GM23248 (cell line): ENCODE measurements around the gene PBOV1. TPM values are rescaled to one million over a fixed set of nuclear protein-coding genes. Genes with fewer than 3 reads are reported as not detected.

ENCODE experiments used
- DNase-seq: peaks from one replicate; pipeline ENCODE4 v3.0.0-alpha.2; 2015
- H2AFZ ChIP-seq: fragments of 200-600 bp; sonication (generic); 2 replicates; pipeline ENCODE4 v1.6.1; 2016; ENCODE audit warnings: antibody characterized with exemption
- H3F3A ChIP-seq: fragments of 200-600 bp; sonication (generic); 2 replicates; pipeline ENCODE4 v1.6.1; 2016; ENCODE audit warnings: mild to moderate bottlenecking, antibody characterized with exemption, mixed run types; ENCODE audit not compliant: insufficient read depth
- H3K27ac ChIP-seq: fragments of 200-600 bp; sonication (generic); 2 replicates; pipeline ENCODE4 v1.5.1; 2016; ENCODE audit warnings: mild to moderate bottlenecking
- H3K27me3 ChIP-seq: fragments of 200-600 bp; sonication (generic); replicated peaks from 2 replicates; pipeline ENCODE4 v1.6.1; 2016; ENCODE audit warnings: mild to moderate bottlenecking; ENCODE audit not compliant: insufficient read depth
- H3K36me3 ChIP-seq: fragments of 200-600 bp; sonication (generic); 2 replicates; pipeline ENCODE4 v1.6.1; 2016; ENCODE audit warnings: low read depth, mild to moderate bottlenecking
- H3K4me1 ChIP-seq: fragments of 200-600 bp; sonication (generic); 2 replicates; pipeline ENCODE4 v1.6.1; 2016; ENCODE audit warnings: mild to moderate bottlenecking; ENCODE audit not compliant: insufficient read depth
- H3K4me2 ChIP-seq: fragments of 200-600 bp; sonication (generic); one replicate; pipeline ENCODE4 v1.6.1; 2016; ENCODE audit warnings: mild to moderate bottlenecking; ENCODE audit not compliant: unreplicated experiment
- H3K4me3 ChIP-seq: fragments of 200-600 bp; sonication (generic); 2 replicates; pipeline ENCODE4 v1.5.1; 2016; ENCODE audit warnings: mild to moderate bottlenecking
- H3K79me2 ChIP-seq: fragments of 200-600 bp; sonication (generic); 2 replicates; pipeline ENCODE4 v1.6.1; 2016; ENCODE audit warnings: mild to moderate bottlenecking; ENCODE audit not compliant: insufficient read depth
- H3K9ac ChIP-seq: fragments of 200-600 bp; sonication (generic); 2 replicates; pipeline ENCODE4 v1.6.1; 2016; ENCODE audit warnings: mild to moderate bottlenecking
- H3K9me2 ChIP-seq: fragments of 200-600 bp; sonication (generic); 2 replicates; pipeline ENCODE4 v1.6.1; 2016; ENCODE audit warnings: mixed run types, mild to moderate bottlenecking, moderate library complexity; ENCODE audit not compliant: insufficient read depth
- H3K9me3 ChIP-seq: fragments of 200-600 bp; sonication (generic); one replicate; pipeline ENCODE4 v1.6.1; 2017; ENCODE audit warnings: low read depth
- H4K20me1 ChIP-seq: fragments of 200-600 bp; sonication (generic); 2 replicates; pipeline ENCODE4 v1.6.0; 2016; ENCODE audit not compliant: insufficient read depth
- EZH2 ChIP-seq: fragments of 200-600 bp; sonication (generic); IDR thresholded peaks from 2 replicates; pipeline ENCODE4 v1.6.1; 2018; ENCODE audit warnings: antibody characterized with exemption, mild to moderate bottlenecking; ENCODE audit not compliant: insufficient read depth, poor library complexity, severe bottlenecking
- EZH2phosphoT487 ChIP-seq: fragments of 200-600 bp; sonication (generic); IDR thresholded peaks from 2 replicates; pipeline ENCODE4 v1.6.1; 2018; ENCODE audit warnings: antibody characterized with exemption, moderate library complexity, mild to moderate bottlenecking, low read depth; ENCODE audit not compliant: insufficient read depth
- WGBS, 2 experiments: methylation state at CpG; one replicate each; pipeline ENCODE4 v1.1.6; 2015 to 2017; ENCODE audit warnings: low lambda C conversion rate in 2 of 2, low coverage in 1 of 2; ENCODE audit errors: missing lambda C conversion rate in 2 of 2; 5-methylcytosine and 5-hydroxymethylcytosine counted together
- in situ Hi-C: fragments of 300-500 bp; cut with MboI; formaldehyde crosslinking; loops from 2 replicates; pipeline ENCODE4 v1.15.0; 2020
- polyA plus RNA-seq: library from polyadenylated mRNA; unstranded; fragments of >200 nt; fragmentation: Nextera tagmentation; extraction: Ambion mirVana; gene quantifications from 2 replicates; pipeline ENCODE4 v1.2.1, GENCODE V29; 2016
- total RNA-seq: library from RNA; depleted of rRNA; stranded (reverse); fragments of >200 nt; shearing (Covaris generic); gene quantifications from 2 replicates; pipeline ENCODE4 v1.2.3, GENCODE V29; 2014

PBOV1 gene
- total and polyA plus RNA-seq, 2 experiments from 2014 or later = not detected

DNA sequence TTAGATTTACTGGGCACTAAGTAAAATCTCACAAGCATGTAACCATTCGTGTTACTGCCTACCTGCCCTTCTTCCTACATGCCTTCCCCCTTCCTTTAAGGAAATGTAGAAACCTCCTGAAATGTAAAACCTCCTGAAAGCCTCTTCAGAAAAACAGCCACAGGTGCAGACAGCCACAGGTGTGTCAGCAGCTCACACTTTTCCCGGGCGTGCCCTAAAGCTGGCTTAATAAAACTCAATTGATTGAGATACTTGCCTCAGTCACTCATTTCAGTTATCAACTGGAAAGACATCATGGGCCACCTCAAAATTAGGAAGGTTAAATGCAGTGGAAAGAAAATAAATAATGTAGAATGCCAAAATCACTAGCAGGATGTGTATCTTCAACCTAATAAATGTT is 23.1 kb upstream of the PBOV1 start:
- 86 to 88% methylated on average over 3 of the region's 3 CpGs for WGBS, 2 experiments
- Histone ChIP-seq H4K20me1 (no peaks in the 10 kb centered on the region), H3K4me3 (no peak overlapping the region), H2AFZ (no peak overlapping the region), H3K4me1 (no peaks in the 10 kb centered on the region), H3F3A (no peaks in the 10 kb centered on the region), H3K9ac (no peak overlapping the region), H3K9me2 (no peaks in the 10 kb centered on the region), H3K79me2 (no peaks in the 10 kb centered on the region), H3K4me2 (no peak overlapping the region), H3K9me3 (no peaks in the 10 kb centered on the region), H3K27ac (no peak overlapping the region), H3K27me3 (no peaks in the 10 kb centered on the region), H3K36me3 (no peaks in the 10 kb centered on the region)
- in situ Hi-C loops = no loop called here
- DNase-seq = no peak
- TF ChIP-seq EZH2phosphoT487 (no peak), EZH2 (no peak)

DNA sequence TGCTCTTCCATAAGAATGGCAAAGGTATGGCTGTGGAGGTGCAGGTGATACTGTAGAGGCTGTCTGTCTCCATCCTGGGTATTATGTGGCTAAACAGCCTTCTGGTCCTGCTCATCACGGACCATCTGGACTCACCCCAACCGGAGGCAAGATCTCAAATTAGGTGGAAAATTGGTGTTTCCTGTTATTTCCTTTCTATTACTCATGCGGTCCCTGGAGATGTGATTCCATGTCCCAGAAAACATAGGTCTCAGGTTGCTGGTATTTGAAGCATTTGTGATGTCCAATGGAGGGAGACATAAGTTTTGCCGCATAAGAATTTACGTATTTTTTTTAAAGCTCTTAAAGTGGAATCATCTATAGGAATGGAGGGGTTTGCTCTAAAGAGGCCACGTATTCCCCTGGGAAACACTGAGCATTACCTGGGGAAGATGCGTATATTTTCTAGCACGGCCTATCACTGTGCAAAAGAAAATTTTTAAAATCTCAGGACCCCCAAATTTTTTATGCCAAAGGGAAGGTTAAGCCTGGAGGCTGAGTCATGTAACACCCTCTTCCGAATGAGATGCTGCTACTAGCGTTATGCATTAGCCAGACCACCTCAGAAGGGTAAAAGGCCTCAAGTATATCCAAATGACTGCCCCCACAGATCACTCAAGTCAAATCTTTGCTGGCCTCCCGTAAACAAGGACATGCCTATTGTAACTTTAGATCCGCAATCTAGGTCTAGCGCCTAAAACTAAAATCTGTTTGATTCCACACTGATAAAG is 22.4 kb upstream of the PBOV1 start:
- TF ChIP-seq EZH2 (no peak), EZH2phosphoT487 (no peak)
- H3K4me3 ChIP-seq = no peak overlapping the region
- H3K27me3 ChIP-seq = no peaks in the 10 kb centered on the region
- no peak overlapping the region for H2AFZ ChIP-seq
- WGBS, 2 experiments = 79 to 82% methylated on average over 13 of the region's 13 CpGs
- H3K9me3 ChIP-seq = no peaks in the 10 kb centered on the region
- H4K20me1 ChIP-seq = no peaks in the 10 kb centered on the region
- no peaks in the 10 kb centered on the region for H3K79me2 ChIP-seq
- H3K9me2 ChIP-seq = no peaks in the 10 kb centered on the region
- in situ Hi-C loops = no loop called here
- H3K4me2 ChIP-seq = no peak overlapping the region
- H3K27ac ChIP-seq = no peak overlapping the region
- no peak for DNase-seq
- H3F3A ChIP-seq = no peaks in the 10 kb centered on the region
- no peak overlapping the region for H3K9ac ChIP-seq
- H3K4me1 ChIP-seq = no peaks in the 10 kb centered on the region
- H3K36me3 ChIP-seq = no peaks in the 10 kb centered on the region

- H3K79me2 ChIP-seq = no peaks in the 10 kb centered on the region
- H3K9ac ChIP-seq = no peak overlapping the region
- no peak overlapping the region for H3K27ac ChIP-seq
- no peak for DNase-seq
- H2AFZ ChIP-seq = no peak overlapping the region
- no peaks in the 10 kb centered on the region for H3K4me1 ChIP-seq
- no peaks in the 10 kb centered on the region for H3F3A ChIP-seq
- H3K4me3 ChIP-seq = no peak overlapping the region
- H3K27me3 ChIP-seq = no peaks in the 10 kb centered on the region
- TF ChIP-seq EZH2phosphoT487 (no peak), EZH2 (no peak)
- H3K36me3 ChIP-seq = no peaks in the 10 kb centered on the region
- no peaks in the 10 kb centered on the region for H3K9me2 ChIP-seq
- no peaks in the 10 kb centered on the region for H3K9me3 ChIP-seq
- in situ Hi-C loops = no loop called here
- H3K4me2 ChIP-seq = no peak overlapping the region
- no peaks in the 10 kb centered on the region for H4K20me1 ChIP-seq
- WGBS, 2 experiments = 67 to 69% methylated on average over 1 of the region's 1 CpG
Observed at GRCh38 chr6:138239774-138240173, 21.5 kb upstream of the PBOV1 start.

DNA sequence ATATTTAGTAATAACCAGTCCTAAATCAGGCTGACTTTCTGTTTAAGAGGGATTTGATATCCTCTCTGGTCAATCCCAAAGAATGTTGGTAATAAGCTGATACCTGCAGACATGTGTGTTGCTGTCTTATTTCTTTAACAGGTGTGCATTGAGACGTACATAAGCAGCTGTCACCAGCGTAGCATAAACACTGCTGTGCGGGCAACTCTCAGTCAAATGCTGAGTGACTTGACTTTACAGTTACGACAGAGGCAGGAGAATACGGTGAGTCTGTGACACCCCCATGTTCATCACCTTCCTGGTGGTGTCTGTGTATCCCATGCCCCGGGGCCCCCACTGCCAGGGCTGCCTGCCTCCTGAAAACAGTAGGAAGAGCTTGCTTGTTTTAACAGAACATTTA is 20.1 kb upstream of the PBOV1 start:
- H3K4me3 ChIP-seq = no peak overlapping the region
- no peak overlapping the region for H3K4me2 ChIP-seq
- H3K9me2 ChIP-seq = no peaks in the 10 kb centered on the region
- H3K27ac ChIP-seq = no peak overlapping the region
- H3K27me3 ChIP-seq = no peaks in the 10 kb centered on the region
- 69 to 79% methylated on average over 6 of the region's 6 CpGs for WGBS, 2 experiments
- no peaks in the 10 kb centered on the region for H4K20me1 ChIP-seq
- H3K79me2 ChIP-seq = no peaks in the 10 kb centered on the region
- H3K36me3 ChIP-seq = no peaks in the 10 kb centered on the region
- no peak for TF ChIP-seq EZH2phosphoT487
- no peak for TF ChIP-seq EZH2
- no peak for DNase-seq
- no peaks in the 10 kb centered on the region for H3F3A ChIP-seq
- in situ Hi-C loops = no loop called here
- H2AFZ ChIP-seq = no peak overlapping the region
- H3K9me3 ChIP-seq = no peaks in the 10 kb centered on the region
- no peak overlapping the region for H3K9ac ChIP-seq
- H3K4me1 ChIP-seq = no peaks in the 10 kb centered on the region
